Muscle layer of duodenum (tissue), 2 donors: ENCODE results near the gene TUNAR.
"Not testable (repeated sequence)": the region's sequence is repeated elsewhere in the genome, so short reads cannot be mapped to it uniquely, and the experiment has no call there.

Experiments
- H3K27ac ChIP-seq: one replicate; pipeline ENCODE4 v1.7.0; 2013; ENCODE audit warnings: mild to moderate bottlenecking, low read length
- H3K27me3 ChIP-seq: one replicate; pipeline ENCODE4 v1.7.0; 2013; ENCODE audit warnings: low read depth, mild to moderate bottlenecking, control low read depth, low read length
- H3K36me3 ChIP-seq, 2 donors: one replicate each; pipeline ENCODE4 v1.7.0; 2013; ENCODE audit warnings: low read length in 2 of 2, control low read depth in 1 of 2, mild to moderate bottlenecking in 1 of 2; ENCODE audit not compliant: insufficient read depth in 2 of 2, control insufficient read depth in 1 of 2
- H3K4me1 ChIP-seq, 2 donors: one replicate each; pipeline ENCODE4 v1.7.0; 2013; ENCODE audit warnings: low read length in 2 of 2, mild to moderate bottlenecking in 2 of 2, control low read depth in 1 of 2, moderate library complexity in 1 of 2; ENCODE audit not compliant: insufficient read depth in 2 of 2, control insufficient read depth in 1 of 2
- H3K4me3 ChIP-seq, 2 donors: one replicate each; pipeline ENCODE4 v1.7.0; 2013; ENCODE audit warnings: low read length in 2 of 2, low read depth in 1 of 2, mild to moderate bottlenecking in 1 of 2
- H3K9me3 ChIP-seq, 2 donors: one replicate each; pipeline ENCODE4 v1.7.0; 2013; ENCODE audit warnings: low read length in 2 of 2, control low read depth in 1 of 2, mild to moderate bottlenecking in 1 of 2; ENCODE audit not compliant: control insufficient read depth in 1 of 2
- donor health status: healthy.

TUNAR gene

DNA sequence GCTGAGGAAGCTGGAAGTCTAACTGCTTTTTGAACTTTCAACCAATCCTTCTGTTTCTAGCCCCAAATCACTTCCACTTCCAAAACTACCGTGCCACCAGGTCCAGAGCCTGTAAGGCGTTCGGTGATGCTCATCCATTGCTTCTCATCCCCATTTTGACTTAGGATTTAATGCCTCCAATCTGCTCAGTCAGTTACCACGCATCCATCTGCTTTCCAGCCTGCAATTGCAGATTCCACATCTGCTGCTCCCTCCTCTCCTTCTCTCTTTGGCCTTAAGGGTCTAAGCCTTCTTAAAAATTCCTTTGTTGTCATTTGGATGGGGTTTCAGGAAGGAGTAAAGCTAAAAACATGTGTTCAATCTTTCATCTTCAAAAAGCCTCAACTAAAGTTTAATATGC, 74.7 kb downstream of the TUNAR start:
- no peak overlapping the region for H3K4me3 ChIP-seq
- no peak overlapping the region for H3K27ac ChIP-seq
- no peaks in the 10 kb centered on the region for H3K4me1 ChIP-seq
- H3K9me3 ChIP-seq = no peaks in the 10 kb centered on the region
- H3K36me3 ChIP-seq = no peaks in the 10 kb centered on the region
- H3K27me3 ChIP-seq = no peaks in the 10 kb centered on the region

DNA sequence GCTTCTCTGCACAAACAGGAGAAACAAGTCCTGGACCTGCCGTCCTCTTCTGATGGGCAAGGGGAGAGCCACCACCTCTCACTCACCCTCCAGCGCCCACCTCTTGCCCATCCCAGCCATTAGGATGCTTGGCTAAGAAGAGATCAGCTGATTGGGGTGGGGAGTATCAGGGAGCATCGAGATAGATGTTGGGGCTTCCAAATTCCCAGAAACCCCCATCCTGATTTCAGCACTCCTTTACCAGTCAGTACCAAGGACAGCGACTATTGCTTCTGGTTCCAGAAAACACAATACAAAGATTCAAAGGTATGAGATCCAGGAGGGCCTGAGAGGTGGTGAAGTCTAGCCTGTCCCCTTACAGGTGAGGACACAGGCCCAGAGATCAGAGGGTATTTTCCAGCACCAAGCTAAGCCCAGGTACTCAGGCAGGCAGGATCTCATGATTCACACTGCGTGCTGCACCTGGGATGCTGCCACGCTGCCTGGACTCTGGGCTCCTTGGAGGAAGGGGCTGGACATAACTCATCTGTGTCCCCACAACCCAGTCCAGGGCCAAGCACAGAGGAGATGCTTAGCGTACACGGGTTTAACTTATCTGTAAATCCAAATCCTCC, 76.6 kb downstream of the TUNAR start:
- Histone ChIP-seq H3K27me3 (no peaks in the 10 kb centered on the region), H3K27ac (no peak overlapping the region), H3K4me1 (no peaks in the 10 kb centered on the region), H3K36me3 (no peaks in the 10 kb centered on the region), H3K9me3 (no peaks in the 10 kb centered on the region), H3K4me3 (no peak overlapping the region)

DNA sequence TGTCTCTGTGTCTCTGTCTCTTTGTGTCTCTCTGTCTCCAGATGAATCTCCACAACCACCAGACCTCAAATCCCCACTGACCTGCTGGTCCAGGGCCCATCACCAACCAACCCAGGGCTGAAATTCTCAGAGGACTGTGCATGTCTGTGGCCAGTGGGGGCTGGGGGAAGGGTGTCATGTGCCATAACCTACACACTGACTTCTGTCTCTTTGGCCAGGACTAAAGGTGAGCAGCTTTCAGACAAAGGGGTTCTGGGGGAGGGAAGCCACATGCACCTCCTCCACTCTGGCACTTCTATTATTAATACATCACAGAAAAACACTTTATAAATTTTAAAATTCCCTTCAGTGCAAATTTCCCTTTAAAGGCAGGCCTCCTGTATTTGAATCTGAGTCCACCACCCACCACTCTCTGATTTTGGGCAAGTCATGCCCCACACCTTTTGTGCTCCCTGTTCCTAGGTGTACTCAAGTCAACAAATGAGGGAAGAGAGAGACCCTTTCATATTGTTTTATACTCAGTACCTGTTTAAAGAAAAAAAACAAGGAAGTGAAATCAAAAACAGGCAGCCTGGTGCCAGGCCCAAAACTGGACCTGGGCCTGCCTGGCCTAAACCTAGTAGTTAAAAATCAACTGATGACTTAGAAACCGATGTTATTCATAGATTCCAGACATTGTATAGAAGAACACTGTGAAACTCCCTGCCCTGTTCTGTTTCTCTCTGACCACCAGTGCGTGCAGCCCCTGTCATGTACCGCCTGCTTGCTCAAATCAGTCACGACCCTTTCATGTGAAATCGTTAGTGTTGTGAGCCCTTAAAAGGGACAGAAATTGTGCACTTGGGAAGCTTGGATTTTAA, 80.2 kb downstream of the TUNAR start:
- no peaks in the 10 kb centered on the region for H3K36me3 ChIP-seq
- H3K4me3 ChIP-seq = no peak overlapping the region
- H3K4me1 ChIP-seq = no peaks in the 10 kb centered on the region
- H3K9me3 ChIP-seq = no peaks in the 10 kb centered on the region
- no peaks in the 10 kb centered on the region for H3K27me3 ChIP-seq
- no peak overlapping the region for H3K27ac ChIP-seq

DNA sequence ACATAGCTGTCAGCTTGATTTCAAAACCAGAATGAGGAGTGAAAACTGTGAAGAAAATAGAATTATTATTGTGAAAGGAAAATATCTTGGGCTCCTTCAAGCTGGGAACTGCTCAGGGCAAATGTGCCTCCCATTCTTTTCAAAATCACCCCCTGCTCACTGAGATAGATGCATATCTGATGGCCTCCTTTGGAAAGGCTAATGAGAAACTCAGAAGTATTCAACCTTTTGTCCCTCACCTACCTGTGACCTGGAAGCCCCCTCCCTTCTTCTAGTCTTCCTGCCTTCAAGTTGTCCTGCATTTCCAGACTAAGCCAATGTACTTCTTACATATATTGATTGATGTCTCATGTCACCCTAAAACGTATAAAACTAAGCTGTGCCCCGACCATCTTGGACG, 81.5 kb downstream of the TUNAR start:
- no peak overlapping the region for H3K27ac ChIP-seq
- no peaks in the 10 kb centered on the region for H3K27me3 ChIP-seq

DNA sequence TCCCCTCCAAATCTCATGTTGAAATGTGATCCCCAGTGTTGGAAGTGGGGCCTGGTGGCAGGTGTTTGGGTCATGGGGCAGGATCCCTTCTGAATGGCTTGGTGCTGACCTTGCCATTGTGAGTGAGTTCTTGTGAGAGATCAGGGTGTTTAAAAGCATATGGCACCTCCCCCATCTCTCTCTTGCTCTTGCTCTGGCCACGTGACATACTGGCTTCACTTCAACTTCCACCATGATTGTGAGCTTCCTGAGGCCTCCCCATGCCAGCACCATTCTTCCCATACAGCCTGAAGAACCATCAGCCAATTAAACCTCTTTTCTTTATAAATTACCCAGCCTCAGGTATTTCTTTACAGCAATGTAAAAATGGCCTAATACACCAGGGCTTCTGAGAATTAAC, 82.7 kb downstream of the TUNAR start:
- H3K4me3 ChIP-seq = no peak overlapping the region
- H3K27me3 ChIP-seq = no peaks in the 10 kb centered on the region
- H3K4me1 ChIP-seq = no peaks in the 10 kb centered on the region
- H3K27ac ChIP-seq = no peak overlapping the region
- no peaks in the 10 kb centered on the region for H3K36me3 ChIP-seq
- no peaks in the 10 kb centered on the region for H3K9me3 ChIP-seq

More for the DNA sequence above, 81.5 kb downstream of the TUNAR start:
- Histone ChIP-seq H3K4me1 (no peaks in the 10 kb centered on the region), H3K4me3 (no peak overlapping the region), H3K9me3 (no peaks in the 10 kb centered on the region), H3K36me3 (no peaks in the 10 kb centered on the region)

DNA sequence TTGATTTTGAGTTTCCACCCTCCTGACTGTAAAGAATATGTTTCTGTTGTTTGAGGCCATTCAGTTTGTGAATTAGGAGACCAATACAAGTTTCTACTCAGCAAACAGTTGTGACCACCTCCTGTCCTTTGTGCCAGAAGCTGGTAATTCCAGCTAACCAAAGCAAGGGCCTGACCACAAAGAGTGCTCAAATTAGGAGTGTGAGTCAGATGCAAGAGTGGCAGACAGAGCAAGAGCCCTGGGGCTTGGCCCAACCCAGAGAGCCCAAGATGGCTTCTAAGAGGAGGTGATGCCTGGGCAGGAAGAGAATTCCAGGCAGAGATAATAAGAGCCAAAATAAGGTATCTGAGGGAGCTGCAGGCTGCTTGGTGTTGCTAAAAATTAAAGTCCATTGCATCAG, 84.8 kb downstream of the TUNAR start:
- peaks cover 0 to 4% of the 10 kb centered on the region in 2 donors for H3K9me3 ChIP-seq
- no peaks in the 10 kb centered on the region for H3K4me1 ChIP-seq
- H3K4me3 ChIP-seq = no peak overlapping the region
- H3K36me3 ChIP-seq = no peaks in the 10 kb centered on the region
- H3K27me3 ChIP-seq = no peaks in the 10 kb centered on the region
- no peak overlapping the region for H3K27ac ChIP-seq

DNA sequence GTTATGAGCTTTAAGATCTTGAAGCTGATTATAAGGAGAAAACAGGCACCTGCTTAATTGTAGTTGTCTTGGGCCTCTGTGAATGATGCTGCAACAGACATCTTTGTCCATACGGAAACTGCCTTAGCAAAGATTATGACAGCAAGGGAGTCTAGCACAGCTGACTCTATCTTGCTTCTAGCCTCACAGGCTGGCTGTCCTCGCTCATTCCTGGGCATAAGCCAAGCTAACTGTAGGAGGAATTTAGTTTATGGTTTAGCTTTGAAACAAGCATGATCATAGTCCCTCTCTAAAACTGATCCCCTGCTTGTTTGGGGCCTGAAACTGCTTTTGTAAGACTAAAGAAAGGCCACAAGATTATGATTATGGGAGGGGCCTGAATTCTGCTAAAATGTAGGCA, 88.3 kb downstream of the TUNAR start:
- Histone ChIP-seq H3K36me3 (no peaks in the 10 kb centered on the region), H3K27ac (no peak overlapping the region), H3K4me1 (no peaks in the 10 kb centered on the region), H3K4me3 (no peak overlapping the region), H3K27me3 (no peaks in the 10 kb centered on the region), H3K9me3 (peaks cover 0 to 4% of the 10 kb centered on the region in 2 donors)

DNA sequence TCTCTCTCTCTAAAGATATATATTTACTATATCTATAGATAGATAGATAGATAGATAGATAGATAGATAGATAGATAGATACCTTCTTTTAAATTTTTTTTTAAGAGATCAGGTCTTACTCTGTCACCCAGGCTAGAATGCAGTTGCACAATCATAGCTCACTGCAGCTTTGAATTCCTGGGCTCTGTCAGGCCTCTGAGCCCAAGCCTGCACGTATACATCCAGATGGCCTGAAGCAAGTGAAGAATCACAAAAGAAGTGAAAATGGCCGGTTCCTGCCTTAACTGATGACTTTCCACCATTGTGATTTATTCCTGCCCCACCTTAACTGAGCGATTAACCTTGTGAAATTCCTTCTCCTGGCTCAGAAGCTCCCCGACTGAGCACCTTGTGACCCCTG, 91.4 kb downstream of the TUNAR start:
- not testable (repeated sequence) for H3K4me1 ChIP-seq, H3K27me3 ChIP-seq, H3K4me3 ChIP-seq, H3K36me3 ChIP-seq, H3K27ac ChIP-seq, H3K9me3 ChIP-seq
